ENCODE data around the gene GRAMD2A. TPM values are rescaled to one million over a fixed set of nuclear protein-coding genes. Genes with fewer than 3 reads are reported as not detected.

GRAMD2A gene
- total RNA-seq, 1 donor: not detected

- H2AFZ ChIP-seq (ENCODE audit: low read length): no peak overlapping the region
- H3K4me3 ChIP-seq (ENCODE audit: insufficient read depth, low read length): no peak overlapping the region
- no peaks in the 10 kb centered on the region for H3K4me1 ChIP-seq (ENCODE audit: insufficient read depth, low read length)
- no peaks in the 10 kb centered on the region for H4K20me1 ChIP-seq (ENCODE audit: insufficient read depth, low read length)
- H3K9me3 ChIP-seq (ENCODE audit: low read depth, low read length): no peaks in the 10 kb centered on the region
- DNase-seq (ENCODE audit: insufficient read length, low spot score, missing footprints): no peak
- H3K4me2 ChIP-seq (ENCODE audit: insufficient read depth, low read length): no peak overlapping the region
- no peaks in the 10 kb centered on the region for H3K79me2 ChIP-seq (ENCODE audit: insufficient read depth, low read length)
- no peaks in the 10 kb centered on the region for H3K36me3 ChIP-seq (ENCODE audit: insufficient read depth, low read length)
- no peak overlapping the region for H3K27ac ChIP-seq (ENCODE audit: low read depth, low read length)
- H3K27me3 ChIP-seq (ENCODE audit: insufficient read depth, low read length): peaks cover 38% of the 10 kb centered on the region
- no peak for TF ChIP-seq CTCF (IDR thresholded peaks at IDR 0.05; ENCODE audit: extremely low read depth, low read depth, low read length)
Measured at GRCh38 chr15:72169921-72170611, 27.5 kb downstream of the GRAMD2A start.

- Histone ChIP-seq H3K4me2 (ENCODE audit: insufficient read depth, low read length) (no peak overlapping the region), H3K9me3 (ENCODE audit: low read depth, low read length) (no peaks in the 10 kb centered on the region), H3K27me3 (ENCODE audit: insufficient read depth, low read length) (peaks cover 33% of the 10 kb centered on the region), H3K36me3 (ENCODE audit: insufficient read depth, low read length) (no peaks in the 10 kb centered on the region), H4K20me1 (ENCODE audit: insufficient read depth, low read length) (no peaks in the 10 kb centered on the region), H2AFZ (ENCODE audit: low read length) (no peak overlapping the region), H3K4me3 (ENCODE audit: insufficient read depth, low read length) (no peak overlapping the region), H3K4me1 (ENCODE audit: insufficient read depth, low read length) (no peaks in the 10 kb centered on the region), H3K27ac (ENCODE audit: low read depth, low read length) (no peak overlapping the region), H3K79me2 (ENCODE audit: insufficient read depth, low read length) (no peaks in the 10 kb centered on the region)
- TF ChIP-seq CTCF (IDR thresholded peaks at IDR 0.05; ENCODE audit: extremely low read depth, low read depth, low read length): no peak
- no peak for DNase-seq (ENCODE audit: insufficient read length, low spot score, missing footprints)
Measured at GRCh38 chr15:72169236-72169920, 28.2 kb downstream of the GRAMD2A start.

GRCh38 chr15:72168808-72169190, 28.8 kb downstream of the GRAMD2A start:
- H3K27me3 ChIP-seq (ENCODE audit: insufficient read depth, low read length): peaks cover 30% of the 10 kb centered on the region
- H3K27ac ChIP-seq (ENCODE audit: low read depth, low read length): no peak overlapping the region
- no peak for TF ChIP-seq CTCF (IDR thresholded peaks at IDR 0.05; ENCODE audit: extremely low read depth, low read depth, low read length)
- no peak overlapping the region for H3K4me3 ChIP-seq (ENCODE audit: insufficient read depth, low read length)
- no peak overlapping the region for H3K4me2 ChIP-seq (ENCODE audit: insufficient read depth, low read length)
- no peaks in the 10 kb centered on the region for H3K79me2 ChIP-seq (ENCODE audit: insufficient read depth, low read length)
- H3K36me3 ChIP-seq (ENCODE audit: insufficient read depth, low read length): no peaks in the 10 kb centered on the region
- no peak overlapping the region for H2AFZ ChIP-seq (ENCODE audit: low read length)
- DNase-seq (ENCODE audit: insufficient read length, low spot score, missing footprints): no peak
- no peaks in the 10 kb centered on the region for H3K4me1 ChIP-seq (ENCODE audit: insufficient read depth, low read length)
- no peaks in the 10 kb centered on the region for H3K9me3 ChIP-seq (ENCODE audit: low read depth, low read length)
- no peaks in the 10 kb centered on the region for H4K20me1 ChIP-seq (ENCODE audit: insufficient read depth, low read length)

GRCh38 chr15:72168131-72168807, 29.3 kb downstream of the GRAMD2A start:
- Histone ChIP-seq H3K4me1 (ENCODE audit: insufficient read depth, low read length) (no peaks in the 10 kb centered on the region), H4K20me1 (ENCODE audit: insufficient read depth, low read length) (no peaks in the 10 kb centered on the region), H2AFZ (ENCODE audit: low read length) (no peak overlapping the region), H3K79me2 (ENCODE audit: insufficient read depth, low read length) (no peaks in the 10 kb centered on the region), H3K9me3 (ENCODE audit: low read depth, low read length) (no peaks in the 10 kb centered on the region), H3K4me2 (ENCODE audit: insufficient read depth, low read length) (no peak overlapping the region), H3K4me3 (ENCODE audit: insufficient read depth, low read length) (no peak overlapping the region), H3K36me3 (ENCODE audit: insufficient read depth, low read length) (no peaks in the 10 kb centered on the region), H3K27me3 (ENCODE audit: insufficient read depth, low read length) (peaks cover 30% of the 10 kb centered on the region), H3K27ac (ENCODE audit: low read depth, low read length) (no peak overlapping the region)
- no peak for DNase-seq (ENCODE audit: insufficient read length, low spot score, missing footprints)
- TF ChIP-seq CTCF (IDR thresholded peaks at IDR 0.05; ENCODE audit: extremely low read depth, low read depth, low read length): no peak
